Endometrium (tissue), 2 donors: ENCODE data around the gene PLEKHM3.

Experiments used
- FAIRE-seq: peaks from 2 replicates; lab custom pipeline; 2012; peaks lifted over from hg19 to GRCh38; lab: Jason Lieb, UNC
- donor health status: control.
- donor health status: control.

Gene PLEKHM3

DNA sequence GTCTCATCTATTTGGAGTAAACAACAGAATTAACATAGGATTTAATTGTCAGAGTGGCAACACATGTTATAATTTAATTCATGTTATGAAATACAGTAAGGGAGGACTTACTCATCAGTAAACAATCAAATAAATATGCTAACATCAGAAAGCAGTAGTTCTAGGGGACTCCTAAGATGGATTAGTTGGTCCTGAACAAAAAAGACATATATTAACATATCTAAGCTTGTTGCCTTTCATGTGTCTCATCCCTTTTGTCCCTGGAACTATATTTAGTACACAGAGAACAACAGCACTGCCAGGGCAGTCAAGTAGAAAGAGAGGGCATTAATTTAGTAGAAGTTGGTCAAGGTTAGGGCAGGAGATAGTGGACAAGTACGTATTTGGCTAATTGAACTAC, 137.8 kb downstream of the PLEKHM3 start:
- FAIRE-seq, result no peak

GRCh38 chr2:207885010-207885409, 140.3 kb downstream of the PLEKHM3 start:
- FAIRE-seq, result no peak

GRCh38 chr2:207884127-207884526, 141.2 kb downstream of the PLEKHM3 start:
- FAIRE-seq, result no peak

DNA sequence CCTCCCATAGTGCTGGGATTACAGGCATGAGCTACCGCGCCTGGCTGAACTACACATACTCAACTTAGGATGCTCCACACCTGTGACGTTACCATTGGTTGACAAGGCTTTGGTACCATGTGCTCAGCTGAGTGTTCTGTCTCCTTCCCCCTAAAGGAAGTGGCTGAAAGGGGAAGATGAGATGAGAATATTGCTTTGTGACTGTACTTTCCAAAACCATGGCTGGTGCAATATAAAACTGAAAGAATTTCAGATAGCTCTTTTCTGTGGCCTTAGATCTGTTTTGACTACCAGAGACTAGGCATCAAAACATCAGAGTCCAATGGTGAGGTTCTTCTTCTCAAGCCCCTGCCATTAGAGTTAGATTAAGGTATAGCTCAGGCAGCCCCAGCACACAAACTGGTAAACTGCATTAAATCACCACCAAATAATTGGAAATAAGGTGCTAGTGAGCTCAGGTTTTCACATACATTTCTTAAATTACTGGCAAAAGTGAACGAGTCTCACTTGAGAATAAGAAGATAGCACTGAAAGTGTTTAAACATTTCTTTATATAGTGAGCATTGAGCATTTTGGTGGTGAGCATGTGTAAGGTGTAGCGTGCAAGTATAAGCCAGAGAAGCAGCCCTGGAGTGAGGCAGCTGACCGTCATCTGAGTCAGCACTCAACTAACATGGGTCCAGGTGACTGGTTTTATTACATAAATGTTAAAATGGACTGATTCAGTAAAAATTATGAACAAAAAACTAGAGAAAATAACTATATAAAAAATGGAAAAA, 142.1 kb downstream of the PLEKHM3 start:
- no peak for FAIRE-seq

DNA sequence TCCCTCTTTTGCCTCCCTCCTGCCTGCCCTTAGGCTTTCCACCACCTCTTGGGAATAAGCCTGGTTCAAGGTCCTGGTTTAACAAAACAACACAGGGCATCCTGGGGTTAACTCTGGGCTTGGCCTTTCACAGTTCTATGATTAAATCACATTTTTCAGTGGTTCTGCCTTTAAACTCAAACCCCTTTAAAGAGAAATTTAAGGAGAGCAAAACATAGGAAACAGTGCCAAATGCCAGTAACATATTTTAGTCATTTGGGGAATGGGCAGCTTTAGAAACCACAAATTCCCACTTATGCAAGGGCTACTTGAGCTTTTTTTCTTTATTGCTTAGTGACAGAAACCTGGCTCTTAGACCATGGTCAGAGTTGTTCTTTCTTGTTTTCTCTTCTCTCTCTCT, 143.4 kb downstream of the PLEKHM3 start:
- no peak for FAIRE-seq

DNA sequence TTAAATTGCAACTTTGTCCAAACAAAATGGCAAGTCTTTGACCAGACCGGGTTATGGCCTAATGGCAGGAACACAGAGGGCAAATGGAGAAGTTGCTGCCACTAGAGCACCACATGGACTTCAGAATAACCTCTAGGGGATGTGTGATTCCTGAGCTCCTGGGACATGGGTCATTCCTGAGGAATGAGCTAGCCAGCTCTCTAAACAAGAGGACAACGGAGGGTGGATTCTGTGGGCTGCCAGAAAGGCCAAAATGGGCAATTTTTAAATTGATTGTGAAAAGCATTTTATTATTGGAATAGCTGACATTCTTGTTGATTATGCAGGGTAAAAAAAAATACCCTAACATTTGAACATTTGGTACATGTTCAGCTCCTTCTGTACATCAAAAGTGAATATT, 145.8 kb downstream of the PLEKHM3 start:
- no peak for FAIRE-seq

- no peak for FAIRE-seq
These were observed 148.3 kb downstream of the PLEKHM3 start for GRCh38 chr2:207876842-207877535.

- no peak for FAIRE-seq
These were observed 149.7 kb downstream of the PLEKHM3 start for GRCh38 chr2:207875473-207876212.

GRCh38 chr2:207873794-207874193, 151.5 kb downstream of the PLEKHM3 start:
- no peak for FAIRE-seq

- FAIRE-seq, result no peak
These were observed 153.4 kb downstream of the PLEKHM3 start for GRCh38 chr2:207871911-207872310.

DNA sequence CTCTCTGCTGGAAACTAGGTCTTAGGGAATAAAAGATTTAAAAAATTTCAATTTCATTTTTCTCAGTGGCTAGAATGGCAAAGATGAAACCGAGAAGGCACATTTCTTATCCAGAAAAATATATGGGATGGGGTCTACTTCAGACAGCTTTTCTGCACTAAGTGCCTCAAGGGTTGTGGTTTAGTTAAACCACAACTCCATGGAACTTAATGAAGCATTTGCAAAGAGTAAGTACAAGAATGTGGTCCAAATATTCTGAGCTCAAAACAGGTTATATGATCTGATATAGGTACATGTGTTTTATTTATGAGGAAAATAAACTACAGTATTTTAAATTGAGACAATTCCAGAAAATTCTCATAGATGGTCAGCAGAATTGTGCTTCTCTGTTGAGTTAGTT, 153.8 kb downstream of the PLEKHM3 start:
- no peak for FAIRE-seq

GRCh38 chr2:207870814-207871213, 154.5 kb downstream of the PLEKHM3 start:
- FAIRE-seq, result no peak

DNA sequence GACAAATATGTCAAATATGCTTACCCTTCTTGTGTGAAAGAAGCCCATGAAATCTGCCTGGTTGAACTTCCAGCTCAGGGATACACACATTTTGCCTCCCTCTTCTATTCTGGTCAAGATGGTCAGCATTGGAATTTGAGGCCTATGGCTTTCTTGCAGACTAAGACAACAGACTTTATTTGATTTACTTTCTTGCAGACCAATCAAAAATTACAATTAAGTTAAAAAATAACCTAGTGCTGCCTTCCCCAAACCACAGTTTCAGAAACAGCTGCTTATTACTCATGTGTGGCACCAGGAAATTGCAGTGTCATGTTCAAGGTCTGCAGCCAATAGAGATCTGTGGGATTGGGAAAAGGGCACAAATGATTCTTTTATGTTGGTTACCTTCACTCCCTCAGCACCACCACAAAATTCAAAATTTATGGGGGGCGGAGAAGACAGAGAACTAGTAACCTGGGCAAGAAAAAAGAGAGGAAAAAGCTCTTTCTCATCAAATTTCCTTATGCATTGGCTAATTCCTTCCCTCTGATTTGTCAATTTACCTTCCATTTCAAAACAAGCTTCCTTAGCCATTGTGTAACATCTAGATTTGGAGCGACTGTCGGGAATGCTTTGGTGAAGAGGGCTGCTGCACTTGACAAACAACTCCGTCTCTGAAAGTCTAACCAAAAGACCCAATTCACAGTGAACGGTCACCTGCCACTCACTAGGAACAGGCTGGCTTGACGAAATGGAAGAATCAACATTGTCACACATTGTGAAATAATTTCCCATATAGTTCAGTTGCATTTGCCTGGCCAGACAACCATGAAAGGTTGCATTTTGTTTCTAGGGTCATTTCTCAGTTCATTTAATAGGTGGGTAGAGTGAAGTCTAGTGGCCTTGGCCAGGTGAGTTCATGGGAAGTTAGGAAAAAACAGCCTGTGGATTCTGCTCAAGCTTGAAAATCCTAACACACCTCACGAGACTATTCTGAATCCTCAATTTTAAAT, 155.2 kb downstream of the PLEKHM3 start:
- no peak for FAIRE-seq

DNA sequence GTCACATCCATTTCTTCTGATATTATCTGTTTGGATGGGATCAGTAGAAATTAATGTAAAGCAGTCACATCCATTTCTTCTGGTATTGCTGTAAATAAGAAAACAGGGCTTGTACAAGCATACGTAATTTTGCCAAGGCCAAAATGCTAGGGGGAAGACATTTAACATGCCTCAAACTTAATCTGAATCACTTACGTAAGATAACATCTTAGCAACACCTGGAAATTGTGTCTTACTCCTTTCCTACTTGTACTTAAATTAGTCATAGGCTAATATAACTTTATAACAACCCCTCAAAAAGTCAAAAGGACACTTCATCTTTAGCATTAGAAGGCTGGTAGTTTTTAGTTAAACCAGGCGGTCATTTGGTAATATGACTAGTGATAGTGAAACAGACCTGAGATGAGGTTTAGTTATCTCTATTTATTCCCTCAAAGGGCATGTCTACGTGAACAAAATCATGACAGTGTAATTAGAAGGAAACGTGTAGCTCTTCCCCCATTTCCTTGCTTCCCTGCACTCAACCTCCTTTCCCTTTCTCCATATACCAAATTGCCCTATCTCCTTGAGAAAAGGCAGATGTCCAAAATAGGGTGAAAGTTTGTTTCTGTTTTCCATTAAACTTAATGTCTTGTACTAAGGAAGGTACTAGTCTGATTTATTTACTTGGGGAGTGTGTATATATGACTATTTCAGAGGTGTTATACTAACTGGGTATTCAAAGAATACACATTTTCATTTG, 156.3 kb downstream of the PLEKHM3 start:
- no peak for FAIRE-seq

DNA sequence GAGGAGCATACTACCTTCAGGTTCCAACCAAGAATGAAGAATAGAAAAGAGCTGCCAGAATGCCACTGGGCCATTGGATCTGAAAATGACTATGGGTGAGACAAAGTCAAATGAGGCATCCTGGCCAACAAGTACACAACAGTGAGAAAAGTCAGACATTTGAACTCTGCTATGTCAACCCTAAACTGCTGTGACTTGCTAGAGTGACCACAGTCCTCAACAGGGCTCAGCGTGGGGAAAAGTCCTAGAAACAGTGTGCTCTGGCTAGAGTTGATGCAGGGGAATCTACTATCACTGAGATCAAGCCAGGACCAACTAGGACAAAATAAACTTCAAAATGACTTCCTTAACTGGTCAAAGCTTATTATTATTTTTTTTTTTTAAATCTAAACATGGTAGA, 157.4 kb downstream of the PLEKHM3 start:
- FAIRE-seq, result no peak

DNA sequence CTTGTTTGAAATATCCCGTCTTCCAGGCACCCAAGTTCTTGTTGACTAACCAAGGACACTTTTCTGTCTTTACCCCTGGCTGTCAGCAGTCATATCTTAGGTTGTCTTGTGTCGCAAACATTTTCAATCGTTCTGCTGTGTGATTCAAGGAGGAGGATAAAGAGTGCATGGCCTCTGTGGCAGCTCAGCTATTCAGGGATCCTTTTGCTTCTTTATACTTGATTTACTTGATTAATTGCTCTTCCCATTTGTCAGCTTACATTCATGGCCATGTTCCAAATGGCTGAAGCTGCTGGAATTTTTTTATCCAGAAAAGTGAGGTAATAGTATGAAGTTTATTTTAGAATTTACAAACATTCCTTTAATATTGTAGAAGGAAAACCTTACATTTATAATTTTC, 158.3 kb downstream of the PLEKHM3 start:
- no peak for FAIRE-seq

GRCh38 chr2:207865210-207865609, 160.1 kb downstream of the PLEKHM3 start:
- FAIRE-seq, result no peak

DNA sequence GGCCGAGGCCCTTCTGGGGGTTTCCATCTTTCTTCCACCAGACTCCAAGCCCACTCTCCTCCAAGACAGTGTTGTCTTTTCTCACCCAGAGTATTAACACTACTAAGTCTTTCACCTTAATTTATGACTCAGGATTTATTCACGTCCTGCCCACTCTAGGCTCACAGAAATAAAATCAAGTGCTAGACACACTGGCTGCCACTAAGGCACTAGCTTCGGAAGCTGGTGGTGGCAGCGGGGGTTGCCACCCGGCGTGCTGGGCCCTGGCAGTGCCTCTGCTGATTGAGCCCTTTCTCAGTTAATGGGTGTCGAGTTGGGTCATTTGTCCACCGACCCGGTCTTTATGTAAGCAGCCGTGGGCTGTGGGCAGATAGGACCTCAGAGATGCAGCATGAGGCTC, 162.0 kb downstream of the PLEKHM3 start:
- no peak for FAIRE-seq

GRCh38 chr2:207861789-207862188, 163.5 kb downstream of the PLEKHM3 start:
- FAIRE-seq, result no peak

DNA sequence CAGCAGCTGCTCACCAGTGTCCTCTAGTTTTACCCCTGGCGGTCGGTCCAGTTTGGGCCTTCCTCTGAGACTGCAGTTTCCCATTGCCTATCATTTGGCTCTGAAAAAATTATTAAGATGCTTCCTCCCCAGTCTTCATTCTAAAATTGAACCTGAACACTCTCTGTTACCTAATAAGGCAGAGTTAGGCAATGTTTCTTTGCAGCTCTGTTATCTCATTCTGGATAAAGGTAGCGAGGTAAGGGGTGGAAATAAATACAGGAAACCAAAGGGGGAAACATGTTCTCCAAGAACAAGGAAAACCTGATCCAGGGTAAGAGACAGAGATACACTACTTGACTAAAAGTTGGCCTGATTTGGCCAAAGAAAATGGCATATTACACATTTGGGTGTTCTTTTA, 164.6 kb downstream of the PLEKHM3 start:
- FAIRE-seq, result no peak

- no peak for FAIRE-seq
These were observed 169.7 kb downstream of the PLEKHM3 start for GRCh38 chr2:207855591-207855990.
